Smooth muscle cell (in vitro differentiated cells): Measurements from ENCODE around the gene UVRAG. TPM values are rescaled to one million over a fixed set of nuclear protein-coding genes. Genes with fewer than 3 reads are reported as not detected.

ENCODE experiments used
- DNase-seq: peaks from one replicate; lab custom pipeline; 2025; ENCODE audit not compliant: unreplicated experiment; lab: John Stamatoyannopoulos, UW
- H2AFZ ChIP-seq: fragments of 200-600 bp; sonication (generic); 2 replicates; pipeline ENCODE4 v1.6.0; 2016; ENCODE audit warnings: antibody characterized with exemption, low read depth, mild to moderate bottlenecking
- H3F3A ChIP-seq: fragments of 200-600 bp; sonication (generic); 2 replicates; pipeline ENCODE4 v1.6.0; 2017; ENCODE audit warnings: antibody characterized with exemption, low read depth
- H3K27ac ChIP-seq: fragments of 200-600 bp; sonication (generic); 2 replicates; pipeline ENCODE4 v1.5.1; 2016; ENCODE audit warnings: low read depth, mild to moderate bottlenecking
- H3K27me3 ChIP-seq: fragments of 200-600 bp; sonication (generic); 2 replicates; pipeline ENCODE4 v1.6.1; 2016; ENCODE audit warnings: low read depth, mild to moderate bottlenecking
- H3K36me3 ChIP-seq: fragments of 200-600 bp; sonication (generic); 2 replicates; pipeline ENCODE4 v1.5.1; 2016; ENCODE audit warnings: low read depth
- H3K4me1 ChIP-seq: fragments of 200-600 bp; sonication (generic); 2 replicates; pipeline ENCODE4 v1.5.1; 2016; ENCODE audit warnings: low read depth
- H3K4me2 ChIP-seq: fragments of 200-600 bp; sonication (generic); 2 replicates; pipeline ENCODE4 v1.6.0; 2016; ENCODE audit warnings: mild to moderate bottlenecking
- H3K4me3 ChIP-seq: fragments of 200-600 bp; sonication (generic); 2 replicates; pipeline ENCODE4 v1.5.1; 2016; ENCODE audit warnings: mild to moderate bottlenecking
- H3K79me2 ChIP-seq: fragments of 200-600 bp; sonication (generic); 2 replicates; pipeline ENCODE4 v1.6.0; 2016; ENCODE audit warnings: low read depth, mild to moderate bottlenecking
- H3K9ac ChIP-seq: fragments of 200-600 bp; sonication (generic); 2 replicates; pipeline ENCODE4 v1.6.0; 2016; ENCODE audit warnings: low read depth
- H3K9me3 ChIP-seq: fragments of 200-600 bp; sonication (generic); replicated peaks from 2 replicates; pipeline ENCODE4 v1.5.1; 2016; ENCODE audit warnings: low read depth
- H4K20me1 ChIP-seq: fragments of 200-600 bp; sonication (generic); 2 replicates; pipeline ENCODE4 v1.6.0; 2016; ENCODE audit warnings: low read depth
- CTCF ChIP-seq: fragments of 200-600 bp; sonication (generic); IDR thresholded peaks from 2 replicates; pipeline ENCODE4 v1.5.1; 2017; ENCODE audit warnings: borderline replicate concordance, mild to moderate bottlenecking, antibody characterized with exemption; ENCODE audit not compliant: insufficient read depth, poor library complexity, severe bottlenecking
- WGBS: methylation state at CpG from one replicate; pipeline ENCODE4 v1.1.7; 2016; ENCODE audit warnings: low lambda C conversion rate; 5-methylcytosine and 5-hydroxymethylcytosine counted together
- polyA plus RNA-seq: library from polyadenylated mRNA; unstranded; fragments of >200 nt; fragmentation: Nextera tagmentation; extraction: Ambion mirVana; gene quantifications from 2 replicates; pipeline ENCODE4 v1.2.1, GENCODE V29; 2016
- total RNA-seq: library from RNA; depleted of rRNA; stranded (reverse); fragments of >200 nt; gene quantifications from 2 replicates; pipeline ENCODE4 v1.2.3, GENCODE V29; 2014

UVRAG gene
- total and polyA plus RNA-seq, 2 experiments from 2014 or later = 12.9 to 20.2 TPM

- Histone ChIP-seq H2AFZ (no peak overlapping the region), H3K79me2 (no peaks in the 10 kb centered on the region), H3K9ac (no peak overlapping the region), H4K20me1 (peaks cover 6% of the 10 kb centered on the region), H3K36me3 (no peaks in the 10 kb centered on the region), H3K27me3 (no peaks in the 10 kb centered on the region), H3K9me3 (no peaks in the 10 kb centered on the region), H3K4me1 (peaks cover 3% of the 10 kb centered on the region), H3F3A (no peaks in the 10 kb centered on the region), H3K4me2 (no peak overlapping the region), H3K4me3 (no peak overlapping the region), H3K27ac (no peak overlapping the region)
- no peak for TF ChIP-seq CTCF
- WGBS = 94% methylated on average over 1 of the region's 1 CpG
- no peak for DNase-seq
Measured at GRCh38 chr11:75916882-75917281, 101.9 kb downstream of the UVRAG start.

DNA sequence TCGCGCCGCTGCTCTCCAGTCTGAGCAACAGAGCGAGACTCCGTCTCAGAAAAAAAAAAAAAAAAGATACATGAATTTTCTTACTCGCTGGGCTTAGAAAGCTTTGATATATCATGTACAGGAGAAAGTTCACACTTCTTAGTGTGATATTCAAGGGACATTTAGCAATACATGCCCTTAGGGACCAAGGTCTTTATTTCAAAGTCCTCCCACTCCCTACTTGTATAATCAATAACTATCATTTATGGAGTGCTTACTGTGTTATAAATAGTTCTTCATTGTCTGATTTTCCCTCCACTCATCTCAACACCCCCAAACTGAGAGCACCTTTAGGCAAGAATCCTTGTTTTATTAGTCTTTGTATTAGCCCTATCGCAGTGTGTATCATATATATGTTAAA is 103.3 kb downstream of the UVRAG start:
- Histone ChIP-seq H4K20me1 (peaks cover 5% of the 10 kb centered on the region), H3K9me3 (no peaks in the 10 kb centered on the region), H3K4me3 (no peak overlapping the region), H3K4me2 (no peak overlapping the region), H2AFZ (no peak overlapping the region), H3F3A (no peaks in the 10 kb centered on the region), H3K9ac (no peak overlapping the region), H3K4me1 (peaks cover 3% of the 10 kb centered on the region), H3K36me3 (no peaks in the 10 kb centered on the region), H3K27me3 (no peaks in the 10 kb centered on the region), H3K27ac (no peak overlapping the region), H3K79me2 (no peaks in the 10 kb centered on the region)
- WGBS = 100% methylated on average over 7 of the region's 7 CpGs
- DNase-seq = no peak
- no peak for TF ChIP-seq CTCF

GRCh38 chr11:75919525-75919924 is 104.5 kb downstream of the UVRAG start:
- Histone ChIP-seq H3K9ac (no peak overlapping the region), H3K4me2 (no peak overlapping the region), H3K27me3 (no peaks in the 10 kb centered on the region), H3K27ac (peak overlapping the region; percentile 13), H3K4me1 (peaks cover 3% of the 10 kb centered on the region), H3F3A (no peaks in the 10 kb centered on the region), H3K79me2 (no peaks in the 10 kb centered on the region), H3K36me3 (no peaks in the 10 kb centered on the region), H4K20me1 (peaks cover 5% of the 10 kb centered on the region), H3K9me3 (no peaks in the 10 kb centered on the region), H3K4me3 (no peak overlapping the region), H2AFZ (no peak overlapping the region)
- DNase-seq = no peak
- 84% methylated on average over 2 of the region's 2 CpGs for WGBS
- TF ChIP-seq CTCF = no peak

DNA sequence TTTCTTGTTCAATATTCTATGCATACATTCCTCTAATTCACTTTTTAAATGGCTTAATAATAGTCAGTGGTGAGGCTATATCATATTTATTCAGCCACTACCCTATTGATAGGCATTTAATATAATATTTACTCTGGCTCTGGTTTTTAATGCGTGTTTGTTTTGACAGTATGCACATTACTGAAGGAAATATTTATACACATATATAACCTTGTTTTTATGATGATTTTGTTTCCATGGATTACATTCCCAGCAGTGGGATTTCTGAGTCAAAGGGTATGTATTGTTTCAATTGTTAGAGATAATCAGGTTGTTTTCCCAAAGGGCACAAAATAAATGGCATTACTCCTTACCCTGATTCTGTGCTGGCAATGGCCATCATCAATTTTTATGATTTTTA is 105.8 kb downstream of the UVRAG start:
- WGBS = 92% methylated on average over 1 of the region's 1 CpG
- DNase-seq = no peak
- H3K4me2 ChIP-seq = no peak overlapping the region
- no peaks in the 10 kb centered on the region for H3K9me3 ChIP-seq
- peaks cover 5% of the 10 kb centered on the region for H4K20me1 ChIP-seq
- no peaks in the 10 kb centered on the region for H3K79me2 ChIP-seq
- H3K27me3 ChIP-seq = no peaks in the 10 kb centered on the region
- H3F3A ChIP-seq = no peaks in the 10 kb centered on the region
- H3K4me3 ChIP-seq = no peak overlapping the region
- no peak overlapping the region for H2AFZ ChIP-seq
- no peak for TF ChIP-seq CTCF
- H3K36me3 ChIP-seq = no peaks in the 10 kb centered on the region
- no peak overlapping the region for H3K27ac ChIP-seq
- no peak overlapping the region for H3K9ac ChIP-seq
- peaks cover 11% of the 10 kb centered on the region for H3K4me1 ChIP-seq
